ENCODE results near the gene DYNC1H1. TPM values are rescaled to one million over a fixed set of nuclear protein-coding genes. Genes with fewer than 3 reads are reported as not detected.

Gene DYNC1H1
- total and polyA plus RNA-seq, 2 donors (not counting 1 experiment from before 2014, with no cell fraction given): 73.2 to 257 TPM

DNA sequence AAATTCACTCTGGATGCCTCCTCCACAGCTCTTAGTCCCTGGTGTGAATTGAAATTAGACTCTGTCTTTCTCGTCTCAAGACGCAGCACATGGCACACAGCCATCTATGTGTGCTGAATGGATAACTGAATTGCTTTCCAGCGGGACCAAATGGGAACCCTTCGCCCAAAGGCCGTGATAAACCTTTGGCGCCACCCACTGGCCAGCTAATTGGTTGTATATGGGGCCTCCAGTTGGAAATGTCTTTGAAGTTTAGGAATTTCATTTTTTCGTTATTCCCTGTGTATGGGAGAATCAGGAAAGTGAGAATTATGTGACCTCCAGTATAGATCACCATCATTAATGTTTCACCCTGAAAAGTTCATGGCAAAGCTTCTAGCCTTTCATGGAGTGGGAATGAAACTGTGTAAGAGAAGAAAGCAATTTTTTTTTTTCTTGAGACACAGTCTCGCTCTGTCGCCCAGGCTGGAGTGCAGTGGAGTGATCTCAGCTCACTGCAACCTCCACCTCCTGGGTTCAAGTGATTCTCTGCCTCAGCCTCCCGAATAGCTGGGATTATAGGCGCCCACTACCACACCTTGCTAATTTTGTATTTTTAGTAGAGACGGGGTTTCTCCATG is 132.3 kb downstream of the DYNC1H1 start:
- intact Hi-C loops (cut with micrococcal nuclease): loop anchor here (1.0 to 5.0 kb wide), 4 partner anchors 33 to 389 kb away; no protein-coding TSS in a partner anchor
- Histone ChIP-seq H3K4me1 (ENCODE audit: control insufficient read depth in 2 of 2, insufficient read depth in 2 of 2, low read length in 2 of 2) (peaks cover 0 to 3% of the 10 kb centered on the region in 2 donors), H3K4me3 (ENCODE audit: control extremely low read depth in 1 of 5, extremely low read depth in 1 of 5, insufficient read depth in 1 of 5, low read depth in 2 of 5, low read length in 4 of 5) (no peak overlapping the region), H3K27me3 (replicated peaks in 1 of 4; ENCODE audit: control extremely low read depth in 1 of 4, control insufficient read depth in 3 of 4, insufficient read depth in 4 of 4, low read length in 3 of 4) (no peaks in the 10 kb centered on the region), H3K79me2 (ENCODE audit: control insufficient read depth, insufficient read depth, low read length) (no peaks in the 10 kb centered on the region), H3K9me3 (ENCODE audit: control extremely low read depth in 1 of 3, control insufficient read depth in 2 of 3, insufficient read depth in 1 of 3, low read length in 2 of 3) (no peaks in the 10 kb centered on the region), H3K27ac (ENCODE audit: low read length in 2 of 2) (no peak overlapping the region), H3K36me3 (replicated peaks in 1 of 2; ENCODE audit: control extremely low read depth in 1 of 2, control insufficient read depth in 1 of 2, extremely low read depth in 1 of 2, insufficient read depth in 2 of 2, low read length in 1 of 2) (no peaks in the 10 kb centered on the region), H3K9ac (ENCODE audit: low read length) (no peak overlapping the region), H3K4me2 (replicated peaks; ENCODE audit: low read depth, low read length, poor library complexity, severe bottlenecking) (no peak overlapping the region), H4K20me1 (ENCODE audit: control insufficient read depth, insufficient read depth, low read length, poor library complexity, severe bottlenecking) (no peaks in the 10 kb centered on the region), H2AFZ (ENCODE audit: insufficient read depth, low read depth, low read length, poor library complexity, severe bottlenecking) (no peak overlapping the region)
- ChIA-PET POLR2A (interaction anchor here (1.2 kb wide), 1 partner anchor 8 kb away, joined by 4 read pairs; no protein-coding TSS in a partner anchor), CTCF (interaction anchor here (0.6 to 4.4 kb wide), 45 partner anchors 9 to 404 kb away, joined by 3 to 37 read pairs (median 4); partner anchors contain the start of gene WDR20)
- H3K4me3 Mint-ChIP-seq: no peak overlapping the region
- H3K27ac Mint-ChIP-seq: no peak overlapping the region
- no peaks in the 10 kb centered on the region for H3K9me3 Mint-ChIP-seq (ENCODE audit: insufficient read depth)
- no peaks in the 10 kb centered on the region for H3K27me3 Mint-ChIP-seq
- peaks cover 4% of the 10 kb centered on the region for H3K4me1 Mint-ChIP-seq
- TF ChIP-seq EZH2 (IDR thresholded peaks at IDR 0.05; ENCODE audit: borderline replicate concordance, insufficient read depth, low read depth, low read length, poor library complexity, severe bottlenecking): no peak
- TF ChIP-seq, protein P1, sequence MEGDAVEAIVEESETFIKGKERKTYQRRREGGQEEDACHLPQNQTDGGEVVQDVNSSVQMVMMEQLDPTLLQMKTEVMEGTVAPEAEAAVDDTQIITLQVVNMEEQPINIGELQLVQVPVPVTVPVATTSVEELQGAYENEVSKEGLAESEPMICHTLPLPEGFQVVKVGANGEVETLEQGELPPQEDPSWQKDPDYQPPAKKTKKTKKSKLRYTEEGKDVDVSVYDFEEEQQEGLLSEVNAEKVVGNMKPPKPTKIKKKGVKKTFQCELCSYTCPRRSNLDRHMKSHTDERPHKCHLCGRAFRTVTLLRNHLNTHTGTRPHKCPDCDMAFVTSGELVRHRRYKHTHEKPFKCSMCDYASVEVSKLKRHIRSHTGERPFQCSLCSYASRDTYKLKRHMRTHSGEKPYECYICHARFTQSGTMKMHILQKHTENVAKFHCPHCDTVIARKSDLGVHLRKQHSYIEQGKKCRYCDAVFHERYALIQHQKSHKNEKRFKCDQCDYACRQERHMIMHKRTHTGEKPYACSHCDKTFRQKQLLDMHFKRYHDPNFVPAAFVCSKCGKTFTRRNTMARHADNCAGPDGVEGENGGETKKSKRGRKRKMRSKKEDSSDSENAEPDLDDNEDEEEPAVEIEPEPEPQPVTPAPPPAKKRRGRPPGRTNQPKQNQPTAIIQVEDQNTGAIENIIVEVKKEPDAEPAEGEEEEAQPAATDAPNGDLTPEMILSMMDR (IDR thresholded peaks at IDR 0.05): peak; percentile 78
- peak; percentile 73 for ATAC-seq (ENCODE audit: low read depth)
- peak; percentile 69 for DNase-seq
- 6% methylated on average over 4 of the region's 12 CpGs for WGBS (ENCODE audit: insufficient coverage)

DNA sequence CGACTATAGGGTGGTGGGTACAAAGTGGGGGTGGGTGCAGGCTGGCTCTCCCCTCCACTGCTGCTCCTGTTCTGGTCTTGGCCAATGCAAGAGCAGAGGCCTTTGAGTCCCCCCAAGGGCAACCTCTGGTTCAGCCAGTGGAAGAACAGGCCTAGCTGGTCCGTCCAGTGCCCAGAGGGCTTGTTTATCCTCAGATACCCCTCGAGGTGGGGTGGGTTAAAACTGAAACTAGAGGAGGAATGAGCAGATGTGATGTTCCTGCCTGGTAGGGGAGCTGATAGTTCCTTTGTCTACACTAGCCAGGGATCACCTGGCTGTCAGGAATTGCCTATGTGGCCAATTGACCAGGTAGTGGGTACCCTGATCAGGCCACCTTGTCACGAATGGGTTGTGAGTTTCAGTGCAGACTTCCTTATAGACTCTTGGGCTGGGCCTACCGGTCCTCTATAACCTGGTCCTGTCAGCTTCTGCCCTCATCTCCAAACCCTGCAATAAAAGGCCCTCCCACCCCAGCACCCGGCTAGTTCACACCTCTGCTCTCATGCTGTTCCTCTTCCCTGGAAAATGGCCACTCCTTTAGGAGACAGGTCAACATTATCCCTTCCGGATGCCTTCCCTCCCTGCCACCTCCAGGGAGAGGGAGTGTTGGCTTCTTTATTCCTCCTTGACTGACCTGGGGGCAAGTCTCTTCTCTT is 133.2 kb downstream of the DYNC1H1 start:
- Mint-ChIP-seq H3K4me3 (no peak overlapping the region), H3K9me3 (ENCODE audit: insufficient read depth) (no peaks in the 10 kb centered on the region), H3K27me3 (no peaks in the 10 kb centered on the region), H3K27ac (no peak overlapping the region), H3K4me1 (peaks cover 4% of the 10 kb centered on the region)
- H3K79me2 ChIP-seq (ENCODE audit: control insufficient read depth, insufficient read depth, low read length): no peaks in the 10 kb centered on the region
- CTCF ChIA-PET: interaction anchor here (0.6 to 4.4 kb wide), 20 partner anchors 9 to 391 kb away, joined by 3 to 37 read pairs (median 6); no protein-coding TSS in a partner anchor
- POLR2A ChIA-PET: no interaction called here
- no peaks in the 10 kb centered on the region for H3K27me3 ChIP-seq (replicated peaks in 1 of 4; ENCODE audit: control extremely low read depth in 1 of 4, control insufficient read depth in 3 of 4, insufficient read depth in 4 of 4, low read length in 3 of 4)
- ATAC-seq (ENCODE audit: low read depth): no peak
- H3K4me3 ChIP-seq (ENCODE audit: control extremely low read depth in 1 of 5, extremely low read depth in 1 of 5, insufficient read depth in 1 of 5, low read depth in 2 of 5, low read length in 4 of 5): no peak overlapping the region
- no peak overlapping the region for H2AFZ ChIP-seq (ENCODE audit: insufficient read depth, low read depth, low read length, poor library complexity, severe bottlenecking)
- WGBS (ENCODE audit: insufficient coverage): 79% methylated on average over 3 of the region's 7 CpGs
- H4K20me1 ChIP-seq (ENCODE audit: control insufficient read depth, insufficient read depth, low read length, poor library complexity, severe bottlenecking): no peaks in the 10 kb centered on the region
- peaks cover 0 to 3% of the 10 kb centered on the region in 2 donors for H3K4me1 ChIP-seq (ENCODE audit: control insufficient read depth in 2 of 2, insufficient read depth in 2 of 2, low read length in 2 of 2)
- no peak overlapping the region for H3K4me2 ChIP-seq (replicated peaks; ENCODE audit: low read depth, low read length, poor library complexity, severe bottlenecking)
- intact Hi-C loops (cut with micrococcal nuclease): loop anchor here (5.0 kb wide), 1 partner anchor 50 kb away; no protein-coding TSS in a partner anchor
- TF ChIP-seq EZH2 (IDR thresholded peaks at IDR 0.05; ENCODE audit: borderline replicate concordance, insufficient read depth, low read depth, low read length, poor library complexity, severe bottlenecking): no peak
- TF ChIP-seq, protein P1 (IDR thresholded peaks at IDR 0.05): no peak
- H3K9ac ChIP-seq (ENCODE audit: low read length): no peak overlapping the region
- no peak overlapping the region for H3K27ac ChIP-seq (ENCODE audit: low read length in 2 of 2)
- H3K9me3 ChIP-seq (ENCODE audit: control extremely low read depth in 1 of 3, control insufficient read depth in 2 of 3, insufficient read depth in 1 of 3, low read length in 2 of 3): no peaks in the 10 kb centered on the region
- no peaks in the 10 kb centered on the region for H3K36me3 ChIP-seq (replicated peaks in 1 of 2; ENCODE audit: control extremely low read depth in 1 of 2, control insufficient read depth in 1 of 2, extremely low read depth in 1 of 2, insufficient read depth in 2 of 2, low read length in 1 of 2)
- DNase-seq: no peak
